GM21515 (cell line): ENCODE measurements around the gene CHST3.
"Not testable (repeated sequence)": the region's sequence is repeated elsewhere in the genome, so short reads cannot be mapped to it uniquely, and the experiment has no call there.

Source experiments
- ATAC-seq: cut with Tn5 transposase; IDR thresholded peaks from one replicate; pipeline ENCODE4 v1.9.1; 2021; ENCODE audit not compliant: unreplicated experiment

CHST3 gene

DNA sequence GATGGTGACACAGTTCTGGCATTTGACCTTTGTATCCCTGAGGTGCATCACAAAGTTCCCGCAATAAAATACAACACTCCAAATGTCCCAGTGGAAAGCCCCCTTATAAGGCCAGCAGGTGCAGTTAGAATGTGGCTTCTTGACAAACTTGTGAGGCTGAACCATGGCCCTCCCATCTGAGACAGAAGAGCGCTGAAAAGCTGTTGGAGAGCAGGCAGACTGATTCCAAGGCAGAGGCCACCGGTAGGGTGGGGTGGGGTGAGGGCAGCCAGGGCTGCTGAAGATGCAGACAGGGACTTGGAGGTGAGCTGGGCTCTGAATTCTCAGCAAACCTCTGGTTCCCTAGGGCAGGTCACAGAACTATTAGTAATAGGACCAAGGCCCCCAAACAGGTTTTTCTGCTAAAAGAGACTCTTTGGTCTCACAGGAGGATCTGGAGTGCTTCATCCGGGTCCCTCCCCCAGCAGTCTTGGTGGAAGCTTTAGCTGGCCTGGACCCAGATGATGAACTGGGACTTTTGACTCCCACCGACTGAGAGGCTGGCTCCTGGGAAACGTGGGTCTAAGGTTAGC lies 15.6 kb upstream of the CHST3 start:
- ATAC-seq = no peak

DNA sequence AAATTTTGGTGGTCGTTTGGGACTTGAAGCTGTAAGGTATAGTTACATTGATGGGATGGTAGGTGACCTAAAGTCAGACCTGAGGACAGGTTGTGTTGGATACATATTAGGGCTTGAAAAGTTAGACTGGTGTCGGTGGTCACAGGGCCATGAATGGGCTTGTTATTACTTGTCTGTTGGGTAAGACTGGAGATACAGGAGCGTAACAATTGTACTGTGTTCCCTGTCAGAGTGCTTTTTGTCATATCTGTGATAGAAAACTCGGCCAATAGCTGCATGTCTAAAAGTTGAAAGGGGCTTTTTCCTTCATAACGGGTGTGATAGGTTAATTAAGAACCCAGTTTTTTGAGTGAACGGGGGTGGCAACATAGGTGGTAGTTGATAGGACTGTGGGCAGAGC lies 13.5 kb upstream of the CHST3 start:
- ATAC-seq = no peak

DNA sequence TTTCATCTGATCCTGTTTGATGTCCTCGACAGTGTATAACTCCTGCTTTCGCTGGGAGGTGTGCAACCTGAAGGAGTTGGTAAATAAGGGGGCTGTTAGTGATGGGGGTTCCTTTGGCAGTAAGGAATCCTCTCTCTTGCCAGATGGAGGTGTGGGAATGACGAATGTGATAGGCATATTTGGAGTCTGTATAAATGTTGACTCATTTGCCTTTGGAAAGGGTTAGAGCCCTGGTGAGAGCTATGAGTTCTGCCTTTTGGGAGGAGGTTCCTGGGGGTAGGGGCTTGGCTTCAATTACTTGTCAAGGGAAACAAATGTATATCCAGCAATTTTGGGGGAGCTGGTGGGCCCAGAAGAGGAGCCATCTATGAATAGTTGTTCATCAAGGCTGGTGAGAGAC lies 11.4 kb upstream of the CHST3 start:
- no peak for ATAC-seq

DNA sequence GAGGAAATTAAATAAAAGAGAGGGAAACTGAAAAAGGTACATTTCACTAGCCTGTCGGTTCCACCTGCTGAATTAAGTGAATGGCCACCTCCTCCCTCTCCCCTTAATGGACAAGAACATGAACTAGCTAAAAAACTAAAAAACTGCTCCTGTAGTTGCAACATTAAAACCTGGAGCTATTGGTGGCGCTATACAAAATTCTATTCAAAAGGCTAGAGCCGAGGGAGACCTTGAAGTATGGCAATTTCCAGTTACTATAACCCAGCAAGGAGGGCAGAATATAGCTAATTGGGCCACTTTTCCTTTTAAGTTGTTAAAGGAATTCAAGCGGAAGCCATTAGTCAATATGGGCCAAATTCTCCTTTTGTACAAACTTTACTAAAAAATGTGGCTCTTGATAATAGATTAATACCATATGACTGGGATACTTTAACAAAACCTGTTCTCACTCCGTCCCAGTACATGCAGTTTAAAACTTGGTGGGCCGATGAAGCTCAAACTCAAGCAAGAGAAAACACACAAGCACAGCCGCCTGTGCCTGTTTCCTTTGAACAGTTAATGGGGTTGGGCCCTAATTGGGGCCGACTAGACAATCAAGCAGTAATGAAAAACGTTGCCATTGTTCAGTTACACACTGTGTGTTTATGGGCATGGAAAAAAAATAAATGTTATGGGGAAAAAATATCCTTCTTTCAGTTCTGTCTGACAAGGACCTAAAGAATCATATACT lies 6.5 kb upstream of the CHST3 start:
- ATAC-seq = no peak

DNA sequence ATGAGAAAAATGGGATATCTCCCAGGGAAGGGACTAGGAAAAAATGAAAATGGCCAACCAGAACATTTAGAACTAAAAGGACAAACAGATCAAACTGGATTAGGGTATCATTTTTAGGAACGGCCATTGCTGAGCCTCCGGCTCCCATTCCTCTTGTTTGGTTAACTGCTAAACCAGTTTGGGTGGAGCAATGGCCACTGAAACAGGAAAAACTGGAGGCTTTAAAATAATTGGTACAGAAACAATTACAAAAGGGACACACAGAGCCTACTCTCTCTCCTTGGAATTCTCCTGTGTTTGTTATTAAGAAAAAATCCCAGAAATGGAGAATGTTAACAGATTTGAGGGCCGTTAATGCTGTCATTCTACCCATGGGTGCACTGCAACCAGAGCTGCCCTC lies 4.7 kb upstream of the CHST3 start:
- no peak for ATAC-seq

DNA sequence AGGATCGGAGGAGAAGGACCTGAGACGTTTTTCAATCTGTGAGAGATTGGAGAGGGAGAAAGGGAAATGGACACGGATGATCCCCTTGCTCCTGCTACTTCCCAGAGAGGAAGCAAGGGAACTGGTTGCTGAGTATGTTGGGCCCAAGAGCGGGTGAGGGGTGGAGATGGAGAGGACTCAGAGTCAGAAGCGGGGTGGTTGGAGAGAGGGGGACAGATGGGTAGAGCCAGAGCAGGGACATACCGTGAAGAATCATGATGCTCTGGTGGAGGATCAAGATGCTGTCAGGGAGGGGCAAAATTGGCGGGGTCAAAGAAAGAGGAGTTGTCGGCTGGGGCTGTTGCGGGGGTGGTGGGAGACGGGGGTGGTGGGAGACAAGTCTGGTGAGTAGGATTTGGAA lies 2.4 kb upstream of the CHST3 start:
- ATAC-seq = no peak

DNA sequence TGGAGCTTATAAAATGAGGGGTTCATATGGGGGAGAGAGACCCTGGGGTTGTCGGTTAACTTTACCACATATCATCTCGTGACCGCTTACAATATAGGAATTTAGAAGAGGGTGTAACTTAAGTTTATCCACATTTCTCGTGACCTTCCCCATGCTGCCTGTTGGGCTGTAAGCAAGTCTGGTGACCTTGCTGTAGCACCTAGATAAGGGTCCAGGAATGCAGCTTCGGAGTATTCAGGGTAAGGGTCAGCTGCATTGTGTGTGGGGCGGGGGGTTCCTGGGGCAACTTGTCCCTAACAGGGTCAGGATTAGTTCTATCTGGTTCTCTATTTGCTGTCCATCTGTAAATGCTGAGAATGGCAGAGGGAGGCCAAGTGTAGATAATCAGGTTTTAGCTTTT lies 1.3 kb upstream of the CHST3 start:
- ATAC-seq = no peak

DNA sequence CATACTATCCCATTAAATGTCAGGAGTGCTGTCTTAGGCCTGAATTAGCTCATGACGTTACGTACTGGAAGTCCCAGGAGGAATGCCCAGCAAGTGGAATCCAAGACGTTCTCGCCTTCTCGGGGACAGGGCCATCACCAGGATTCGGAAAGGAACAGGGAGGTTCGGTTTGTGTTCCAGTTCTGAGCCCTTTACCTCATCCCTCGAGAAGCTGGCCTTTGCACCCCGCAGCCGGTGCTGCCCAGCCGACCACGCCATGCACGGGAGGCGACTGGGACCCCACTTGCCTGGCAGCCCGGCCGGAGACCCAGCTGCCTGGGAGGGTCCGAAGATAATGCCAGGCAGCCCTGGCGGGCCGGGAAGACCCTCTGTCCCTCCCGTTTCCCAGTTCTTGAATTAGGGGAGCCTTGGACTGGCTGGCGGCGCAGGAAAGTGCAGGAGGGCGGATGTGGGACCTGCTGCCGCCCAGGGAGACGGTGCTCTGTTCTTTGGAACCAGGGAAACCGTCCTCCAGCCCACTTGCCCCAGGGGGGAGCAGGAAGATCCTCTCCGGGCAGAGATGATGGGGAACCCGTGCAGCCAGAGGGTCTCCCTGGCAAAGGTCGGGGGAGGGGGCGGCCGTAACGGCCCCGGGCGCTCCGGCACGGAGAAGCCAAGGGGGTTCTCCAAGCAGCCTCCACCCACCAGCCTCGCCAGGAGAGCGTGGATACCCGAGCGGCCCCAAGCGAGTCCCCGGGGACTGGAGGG lies 671 bp upstream of the CHST3 start:
- ATAC-seq = no peak

DNA sequence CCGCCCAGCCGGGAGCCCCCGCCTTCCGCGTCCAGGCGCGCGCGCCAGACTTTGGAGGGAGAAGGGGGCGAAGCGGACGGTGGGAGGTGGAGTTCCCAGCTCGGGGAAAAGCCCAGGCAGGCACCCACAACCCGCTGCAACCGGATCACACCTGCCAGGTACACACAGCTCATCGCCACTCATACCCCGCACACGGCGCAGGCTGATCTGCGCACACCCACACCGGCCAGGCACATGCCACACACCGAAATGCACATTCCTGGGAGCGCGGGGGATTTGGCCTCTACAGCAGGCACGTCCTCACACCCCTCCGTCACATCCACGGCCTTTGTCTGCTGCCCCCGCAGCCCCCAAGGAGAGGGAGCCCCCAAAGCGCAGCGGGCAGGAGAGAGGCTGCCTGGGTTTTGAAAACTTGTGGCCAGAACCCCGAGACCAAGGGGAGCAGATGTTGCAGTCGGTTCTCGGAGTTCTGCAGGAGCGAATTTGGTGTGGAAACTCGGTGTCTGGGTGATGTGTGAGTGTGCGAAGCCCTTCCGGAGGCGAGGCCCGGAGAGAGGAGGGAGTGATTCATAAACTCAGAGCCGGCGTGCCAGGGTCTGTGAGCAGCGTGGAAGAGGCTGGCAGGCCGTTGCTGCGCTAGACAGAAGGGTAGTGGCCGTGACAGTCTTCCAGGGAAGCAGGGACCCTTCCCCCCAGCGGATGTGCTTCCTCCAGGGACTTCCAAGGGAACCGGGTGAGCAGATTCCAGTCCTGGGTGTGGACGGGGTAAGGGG lies 734 bp downstream of the CHST3 start:
- no peak for ATAC-seq

DNA sequence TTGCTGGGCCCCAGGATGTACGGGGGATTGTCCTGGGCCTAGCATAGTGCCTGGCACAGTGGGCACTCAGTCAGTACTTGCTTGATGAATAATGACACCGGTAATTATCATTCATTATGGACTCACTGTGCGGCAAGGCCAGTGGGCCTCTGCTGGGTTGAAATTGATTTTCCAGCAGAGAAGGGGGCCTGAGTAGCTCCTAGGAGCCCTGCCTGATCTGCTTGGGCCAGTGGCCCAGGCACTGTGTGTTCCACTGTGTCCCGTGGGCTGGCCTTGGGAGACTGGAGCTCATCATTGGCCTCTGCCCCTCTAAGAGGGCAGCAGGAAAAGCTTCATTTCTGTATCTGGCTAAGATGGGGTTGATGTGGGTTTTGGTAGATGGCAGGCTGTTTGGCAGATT lies 1.4 kb downstream of the CHST3 start:
- no peak for ATAC-seq

DNA sequence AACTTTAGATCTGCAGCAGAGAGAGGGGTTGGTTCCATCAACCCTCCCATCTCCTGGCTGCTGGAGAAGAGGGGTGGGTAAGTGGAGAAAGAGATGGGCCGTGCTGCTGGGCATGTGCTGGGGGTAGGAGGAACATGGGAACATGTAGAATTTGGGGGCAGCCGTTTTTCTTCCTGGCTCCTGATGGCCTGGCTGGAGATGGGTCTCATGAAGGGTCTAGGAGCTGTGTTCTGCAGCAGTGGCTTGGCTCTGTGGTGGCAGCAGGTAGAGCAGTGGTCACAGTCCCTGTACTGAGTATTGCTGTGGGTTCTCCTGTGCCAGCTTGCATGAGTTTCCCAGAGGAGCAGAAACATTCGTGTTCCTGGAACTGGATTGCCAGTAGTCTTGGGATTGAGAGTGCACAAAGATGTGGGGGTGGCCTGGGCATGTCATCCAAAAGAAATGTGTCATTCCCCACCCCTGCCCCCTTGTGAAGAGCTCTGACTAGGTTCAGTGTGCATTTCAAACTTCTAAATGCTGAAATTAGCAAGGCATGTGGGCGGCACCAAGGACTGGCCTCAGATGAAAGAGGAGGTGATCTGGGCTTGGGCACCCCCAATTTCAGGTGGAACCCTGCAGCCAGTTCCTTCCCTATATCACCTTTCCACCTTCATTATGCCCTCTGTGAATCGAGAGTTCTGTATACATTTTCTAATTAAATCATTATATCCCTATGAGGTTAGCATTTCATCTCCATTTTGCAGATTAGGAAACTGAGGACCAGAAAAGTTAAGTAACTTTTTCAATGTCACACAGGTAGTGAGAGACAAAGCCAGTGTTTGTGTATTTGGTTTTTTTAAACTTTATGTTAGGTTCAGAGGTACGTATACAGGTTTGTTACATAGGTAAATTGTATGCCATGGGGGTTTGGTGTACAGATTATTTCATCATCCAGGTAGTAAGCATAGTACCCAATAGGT lies 2.1 kb downstream of the CHST3 start:
- ATAC-seq = no peak

DNA sequence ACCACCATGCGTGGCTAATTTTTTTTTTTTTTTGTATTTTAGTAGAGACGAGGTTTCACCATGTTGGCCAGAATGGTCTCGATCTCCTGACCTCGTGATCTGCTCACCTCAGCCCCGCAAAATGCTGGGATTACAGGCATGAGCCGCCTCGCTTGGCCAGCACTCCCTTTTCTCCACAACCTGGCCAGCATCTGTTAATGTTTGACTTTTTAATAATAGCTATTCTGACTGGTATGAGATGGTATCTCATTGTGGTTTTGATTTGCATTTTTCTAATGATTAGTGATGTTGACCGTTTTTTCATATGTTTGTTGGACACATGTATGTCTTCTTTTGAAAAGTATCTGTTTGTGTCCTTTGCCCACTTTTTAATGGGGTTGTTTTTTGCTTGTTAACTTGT lies 3.8 kb downstream of the CHST3 start:
- not testable (repeated sequence) for ATAC-seq

DNA sequence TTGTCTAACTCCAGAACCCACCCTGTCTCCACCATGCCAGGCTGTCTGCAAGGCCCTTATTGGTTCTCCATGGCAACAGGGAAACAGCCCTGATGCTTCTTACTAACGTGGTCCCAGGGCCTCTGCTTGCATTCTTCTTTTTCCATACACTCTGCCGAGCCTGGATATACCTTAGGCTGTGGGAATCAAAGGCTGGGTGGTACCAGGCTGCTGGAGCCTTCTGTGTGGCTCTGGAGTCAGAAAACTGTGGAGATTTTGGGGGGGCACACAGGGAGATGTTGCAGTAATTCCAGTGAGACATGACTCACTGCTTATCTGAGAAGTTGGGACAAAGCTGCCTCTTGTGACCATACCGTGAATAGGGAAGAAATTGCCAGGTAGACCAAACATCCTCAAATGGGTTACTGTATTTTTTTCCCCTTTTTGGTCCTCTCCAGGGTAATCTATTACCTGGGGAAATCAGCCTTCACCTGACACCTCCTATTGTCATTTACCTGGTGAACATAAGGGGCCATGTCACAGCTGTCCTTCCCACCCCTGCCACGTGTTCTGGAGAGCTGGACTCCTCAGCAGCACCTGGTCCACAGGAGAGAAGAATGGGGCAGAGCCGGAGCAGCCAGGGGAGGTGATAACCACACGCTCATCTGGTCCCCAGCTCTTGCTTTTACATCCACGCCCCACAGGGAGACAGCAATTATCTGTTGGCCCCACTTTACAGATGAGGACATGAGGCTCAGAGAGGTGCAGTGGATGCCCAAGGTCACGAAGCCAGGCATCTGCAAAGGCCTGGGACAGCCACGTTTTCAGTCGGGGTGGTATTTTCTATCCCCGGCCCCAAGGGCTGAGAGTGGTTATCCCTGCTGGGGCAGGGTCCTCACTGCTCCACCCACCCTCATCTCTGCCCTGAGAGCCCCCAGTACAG lies 4.6 kb downstream of the CHST3 start:
- ATAC-seq = no peak

DNA sequence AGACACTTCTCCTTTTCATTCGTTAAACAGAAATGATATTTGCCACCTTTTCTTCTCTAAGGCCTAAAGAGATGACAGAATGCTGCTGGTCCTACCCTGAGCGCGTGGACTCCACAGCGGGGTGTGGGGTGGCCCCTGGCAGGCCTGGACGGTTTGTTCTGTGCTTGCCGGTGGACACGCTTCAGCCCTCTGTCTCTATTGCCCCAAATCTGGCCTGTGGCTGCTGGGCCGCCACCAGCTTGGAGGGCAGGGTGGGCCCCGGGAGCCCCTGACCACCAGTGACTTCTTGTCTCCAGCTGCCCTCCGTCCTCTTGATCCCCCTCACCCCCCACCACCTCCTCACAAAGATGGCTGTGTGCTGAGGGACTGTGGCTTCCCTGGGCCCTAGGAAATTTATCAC lies 5.7 kb downstream of the CHST3 start:
- ATAC-seq = no peak

DNA sequence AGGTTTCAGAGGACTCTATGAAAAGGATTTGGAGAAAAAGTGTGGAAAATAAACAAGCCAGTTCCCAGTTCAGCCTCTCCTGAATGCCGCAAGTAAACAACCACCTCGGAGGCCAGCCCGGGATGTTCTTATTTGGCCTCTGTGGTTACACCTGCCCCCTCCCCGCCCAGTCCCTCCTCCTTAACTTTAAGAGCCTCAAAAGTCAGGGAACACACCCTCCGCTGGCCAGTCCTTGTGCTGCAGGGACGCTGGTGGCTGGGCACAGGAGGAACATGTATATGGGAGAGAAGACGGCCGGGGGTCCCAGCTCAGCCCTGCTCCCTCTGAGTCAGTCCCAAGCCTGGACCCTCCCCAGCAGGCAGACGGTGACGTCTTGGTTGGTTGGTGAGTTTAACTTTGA lies 6.1 kb downstream of the CHST3 start:
- ATAC-seq = no peak

DNA sequence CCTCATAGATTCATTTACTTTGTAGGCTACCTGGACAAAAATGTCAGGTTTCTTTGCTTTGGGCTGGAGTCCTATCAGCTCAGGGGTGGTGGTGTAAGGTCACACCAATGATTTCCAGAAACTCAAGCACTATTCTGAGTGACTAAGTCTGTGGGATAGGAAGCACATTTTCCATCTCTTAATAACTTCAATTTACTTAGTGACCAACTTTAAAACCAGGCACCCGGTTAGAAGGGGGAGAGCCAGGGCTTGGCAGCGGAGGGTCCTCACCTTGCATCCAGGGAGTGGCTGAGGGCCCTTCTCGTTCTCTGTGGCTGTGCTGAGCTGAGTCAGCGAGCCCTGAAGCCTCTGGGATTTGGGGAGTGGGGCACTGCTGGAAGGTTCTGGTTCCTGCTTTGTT lies 6.7 kb downstream of the CHST3 start:
- no peak for ATAC-seq

DNA sequence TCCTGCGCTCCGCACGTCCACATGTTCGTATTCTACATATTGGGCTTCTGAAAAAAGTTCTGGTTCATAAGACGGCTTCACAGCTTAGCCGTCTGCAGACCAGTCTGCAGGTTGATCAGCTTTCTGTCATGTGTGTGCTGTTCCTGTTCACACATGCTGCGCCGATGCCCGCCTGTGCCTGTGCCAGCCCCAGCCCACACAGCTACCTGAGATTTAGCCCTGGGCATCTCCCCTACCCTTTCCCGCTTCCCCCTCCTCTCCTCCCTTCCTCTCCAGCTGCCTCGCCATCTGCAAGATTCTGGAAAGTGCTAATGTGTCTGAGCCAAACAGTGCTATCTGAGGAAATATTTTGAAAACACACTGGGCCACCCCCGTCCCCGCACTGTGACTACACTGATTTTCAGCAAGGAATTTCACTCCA lies 7.1 kb downstream of the CHST3 start:
- no peak for ATAC-seq

DNA sequence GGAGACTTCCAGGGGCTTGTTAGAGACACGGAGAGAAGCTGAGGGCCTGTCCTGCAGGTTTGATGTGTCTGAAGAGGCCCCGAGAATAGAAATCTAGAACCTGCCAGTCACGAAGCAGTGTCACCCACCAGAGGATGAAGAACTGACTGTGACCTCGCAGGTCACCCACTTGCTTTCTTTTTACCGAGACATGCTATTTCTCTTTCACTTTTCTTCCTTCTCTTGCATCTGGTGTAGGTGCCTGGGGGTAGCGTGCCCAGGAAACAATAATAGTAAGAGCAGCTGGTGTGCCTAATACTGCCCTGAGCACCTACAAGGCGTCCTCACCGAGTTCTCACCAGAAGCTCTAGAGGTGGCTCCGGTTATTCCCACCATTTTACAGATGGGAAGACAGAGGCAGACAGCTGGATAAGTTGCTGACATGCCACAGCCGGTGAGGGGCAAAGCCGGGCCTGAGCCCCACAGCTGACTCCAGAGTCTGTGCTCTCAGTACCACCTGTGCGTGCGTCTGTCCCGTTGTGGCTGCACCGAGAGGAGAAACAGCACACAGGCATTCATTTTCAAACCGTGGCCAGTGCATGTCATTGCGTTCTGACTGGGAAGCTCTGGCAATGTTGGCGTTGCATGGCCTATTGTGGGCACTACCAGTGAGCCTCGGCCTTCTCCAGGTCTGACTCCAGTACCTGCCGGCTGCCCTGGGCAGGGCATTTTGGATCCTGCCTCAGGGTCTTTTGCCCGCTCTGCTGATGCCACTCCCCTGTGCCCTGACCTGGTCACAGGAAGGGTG lies 7.8 kb downstream of the CHST3 start:
- no peak for ATAC-seq
